Mucosa of gallbladder (tissue), 1 donor: ENCODE data around the gene SURF4. TPM values are rescaled to one million over a fixed set of nuclear protein-coding genes. Genes with fewer than 3 reads are reported as not detected.

Experiments used
- DNase-seq: peaks from one replicate; pipeline ENCODE4 v3.0.0-alpha.2; 2020; ENCODE audit warnings: low spot score
- total RNA-seq: library from RNA; stranded (reverse); gene quantifications from one replicate; pipeline ENCODE4 v1.2.1, GENCODE V29; 2021
- donor health status: DM: no; HTN: no; CAD: no.

SURF4 gene
- total RNA-seq, 1 donor from 2014 or later = 212 TPM

GRCh38 chr9:133353548-133353947 is 22.3 kb downstream of the SURF4 start:
- no peak for DNase-seq

DNA sequence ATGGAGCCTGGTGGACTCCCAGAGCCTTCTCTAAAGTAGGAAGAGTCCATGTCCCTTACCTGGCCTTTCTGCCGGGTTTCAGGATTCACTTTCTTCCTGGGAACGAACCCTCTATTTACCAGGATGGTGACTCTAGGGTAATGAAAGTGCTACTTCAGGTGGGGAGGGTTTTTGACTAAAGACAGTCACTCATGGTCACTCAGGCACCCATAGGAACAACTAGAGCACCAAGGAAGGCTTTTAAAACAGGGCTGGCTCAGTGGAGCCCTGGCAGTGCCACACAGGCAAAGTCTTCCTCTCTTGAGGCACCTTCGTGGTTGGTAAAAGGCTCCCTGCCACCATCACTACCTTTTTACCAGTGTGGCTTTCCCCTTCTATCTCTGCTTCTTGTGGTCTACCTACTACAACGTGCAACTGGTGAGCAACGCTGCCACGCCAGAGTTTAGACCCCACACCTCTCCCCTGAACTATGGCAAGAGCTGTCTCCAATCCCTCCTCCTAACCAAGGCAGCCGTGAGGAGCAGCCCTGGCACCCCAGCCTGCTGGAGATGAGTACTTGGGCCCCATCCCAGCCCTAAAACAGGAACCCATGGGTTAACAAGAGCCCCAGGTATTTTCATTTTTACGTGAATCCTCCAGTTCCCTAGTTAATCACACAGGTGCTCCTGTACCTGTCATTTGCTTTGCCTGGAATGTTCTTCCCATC is 23.1 kb downstream of the SURF4 start:
- DNase-seq = no peak

GRCh38 chr9:133351908-133352634 is 23.8 kb downstream of the SURF4 start:
- peak; percentile 39 for DNase-seq

- no peak for DNase-seq
Measured at GRCh38 chr9:133351526-133351907, 24.3 kb downstream of the SURF4 start.

DNA sequence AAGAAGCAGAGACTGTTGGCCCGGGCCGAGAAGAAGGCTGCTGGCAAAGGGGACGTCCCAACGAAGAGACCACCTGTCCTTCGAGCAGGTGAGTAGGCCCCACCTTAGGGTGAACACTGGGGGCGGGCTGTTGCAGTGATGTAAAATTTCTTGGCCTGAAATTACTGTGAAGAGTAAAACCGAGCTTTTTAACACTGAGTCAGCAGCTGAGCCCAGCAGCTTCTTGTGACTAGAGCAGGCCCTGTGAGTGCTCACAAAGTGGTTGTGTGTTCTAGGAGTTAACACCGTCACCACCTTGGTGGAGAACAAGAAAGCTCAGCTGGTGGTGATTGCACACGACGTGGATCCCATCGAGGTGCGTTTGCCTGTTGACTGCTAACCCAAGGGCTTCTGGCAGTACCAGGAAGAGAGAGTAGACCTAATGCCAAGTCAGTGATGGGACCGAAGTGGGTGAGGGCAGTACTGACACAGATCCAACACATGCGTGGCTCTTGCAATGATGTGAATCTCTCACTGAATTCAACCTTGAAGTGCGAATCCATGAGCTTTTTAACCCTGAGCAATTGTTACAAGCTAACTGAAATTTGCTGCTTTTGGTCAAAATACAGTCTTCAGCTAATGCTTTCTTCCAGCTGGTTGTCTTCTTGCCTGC is 25.8 kb downstream of the SURF4 start:
- DNase-seq = no peak

- no peak for DNase-seq
Measured at GRCh38 chr9:133348718-133349573, 26.9 kb downstream of the SURF4 start.

GRCh38 chr9:133347985-133348717 is 27.7 kb downstream of the SURF4 start, which contains the start of the genes MED22 and RPL7A:
Gene MED22, minus strand, starts transcription at chr9:133348131. Its CDS starts 1,469 bp downstream, at chr9:133346662.
Gene RPL7A, plus strand, starts transcription at chr9:133348218. Its CDS starts 26 bp downstream, at chr9:133348244.
- peak; percentile 98 for DNase-seq

- DNase-seq = no peak
Measured at GRCh38 chr9:133347515-133347984, 28.3 kb downstream of the SURF4 start.

- no peak for DNase-seq
Measured at GRCh38 chr9:133346021-133346785, 29.7 kb downstream of the SURF4 start.

GRCh38 chr9:133345596-133345995 is 30.3 kb downstream of the SURF4 start:
- no peak for DNase-seq

DNA sequence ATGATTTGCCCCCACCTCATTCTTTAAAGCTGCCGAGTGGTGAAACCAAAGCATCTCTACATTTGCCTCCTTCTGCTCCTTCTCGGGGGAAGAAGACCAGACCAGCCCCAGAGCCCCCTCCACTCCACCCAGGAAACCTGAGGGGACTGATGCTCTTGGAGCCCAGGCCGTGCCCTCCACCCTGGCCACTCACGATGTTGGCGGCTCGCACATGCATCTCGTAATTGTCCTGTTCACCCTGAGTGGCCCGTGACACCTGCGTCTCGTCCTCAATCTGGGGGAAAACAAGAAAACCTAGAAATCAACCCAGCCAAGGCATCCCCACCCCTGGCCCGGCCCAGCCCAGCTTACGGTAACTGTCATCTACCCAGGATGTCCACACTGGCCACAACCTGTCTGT is 30.9 kb downstream of the SURF4 start:
- DNase-seq = no peak

DNA sequence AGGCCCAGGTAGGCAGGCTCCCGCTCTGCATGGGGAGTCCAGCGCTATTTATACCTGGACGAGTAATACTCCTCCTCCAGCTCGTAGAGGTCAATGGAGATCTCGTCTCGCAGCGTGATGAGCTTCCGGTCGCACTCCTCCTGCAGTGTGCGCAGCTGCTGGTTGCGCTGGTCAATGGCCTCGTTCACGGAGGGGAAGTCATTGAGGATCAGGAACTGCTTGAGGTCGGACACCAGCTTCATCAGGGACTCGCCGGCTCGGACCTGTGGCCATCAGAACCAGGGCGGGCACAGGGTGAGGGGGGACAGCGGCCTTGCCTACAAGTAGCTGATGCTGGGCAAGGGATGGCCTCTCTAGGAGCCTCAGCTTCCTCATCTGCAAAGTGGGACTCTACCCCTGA is 31.8 kb downstream of the SURF4 start:
- DNase-seq = no peak

- no peak for DNase-seq
Measured at GRCh38 chr9:133342570-133342969, 33.3 kb downstream of the SURF4 start.

GRCh38 chr9:133342069-133342406 is 33.8 kb downstream of the SURF4 start:
- no peak for DNase-seq

- peak; percentile 45 for DNase-seq
Measured at GRCh38 chr9:133341369-133342068, 34.3 kb downstream of the SURF4 start.

DNA sequence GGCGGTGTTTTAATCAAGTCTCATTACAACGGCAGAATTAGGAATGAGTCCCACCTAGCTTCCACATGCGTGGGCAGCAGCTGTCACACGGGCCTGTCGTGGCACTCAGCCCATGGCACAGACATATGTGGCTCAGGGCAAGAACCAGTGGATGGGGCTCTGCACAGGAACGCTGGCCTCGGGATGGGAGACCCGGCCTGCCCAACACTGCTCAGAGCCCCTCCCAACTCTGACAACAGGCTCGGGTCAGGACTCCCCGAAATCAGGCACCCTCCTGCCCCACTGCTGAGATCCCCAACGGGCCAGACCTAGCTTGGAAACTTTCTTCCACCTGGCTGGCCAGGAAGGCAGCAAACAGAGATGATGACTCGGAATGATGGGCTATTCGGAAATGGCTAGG is 34.9 kb downstream of the SURF4 start:
- no peak for DNase-seq

DNA sequence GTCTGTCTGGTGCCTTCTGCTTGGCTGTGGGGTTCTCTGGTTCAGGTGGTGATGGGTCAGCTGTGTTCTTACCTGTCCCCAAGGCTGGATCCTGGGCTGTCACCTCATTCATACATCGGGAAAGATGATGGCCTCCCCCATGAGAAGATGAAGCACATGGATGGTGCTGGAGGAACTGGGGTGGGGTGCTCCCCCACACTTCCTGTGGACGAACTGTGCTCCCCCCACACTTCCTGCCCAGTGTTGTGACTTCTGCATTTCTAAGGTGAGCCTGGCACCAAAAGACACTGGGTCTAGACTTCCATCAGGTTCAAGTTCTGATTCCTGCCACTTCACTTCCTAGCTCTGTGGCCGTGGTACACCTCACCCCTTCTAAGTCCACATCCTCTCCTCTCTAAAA is 35.6 kb downstream of the SURF4 start:
- DNase-seq = no peak

GRCh38 chr9:133339641-133340040 is 36.2 kb downstream of the SURF4 start:
- DNase-seq = no peak
